K562 (cell line): Measurements from ENCODE around the gene SPON1. TPM values are rescaled to one million over a fixed set of nuclear protein-coding genes. Genes with fewer than 3 reads are reported as not detected.

Experiments used
- CBX5 ChIP-seq: IDR thresholded peaks from 2 replicates; pipeline ENCODE4 v1.6.1; 2014; ENCODE audit warnings: low read depth, borderline replicate concordance
- CREBBP ChIP-seq: IDR thresholded peaks from one replicate; pipeline ENCODE4 v1.6.1; 2012; ENCODE audit warnings: low read depth, mild to moderate bottlenecking, control low read depth, inconsistent platforms, low read length
- DMBX1 ChIP-seq: fragments of 250-450 bp; sonication (Bioruptor Pico); IDR thresholded peaks from 2 replicates; pipeline ENCODE4 v1.8.0; 2022; ENCODE audit warnings: inconsistent platforms, mild to moderate bottlenecking, moderate library complexity, borderline replicate concordance
- DPF2 ChIP-seq: fragments of 450-650 bp; IDR thresholded peaks from 2 replicates; pipeline ENCODE4 v1.6.1; 2016
- FOXP1 ChIP-seq: sonication (generic); formaldehyde crosslinking; IDR thresholded peaks from 2 replicates; pipeline ENCODE4 v1.8.0; 2022; ENCODE audit warnings: mild to moderate bottlenecking, missing genetic modification reagents
- GABPB2 ChIP-seq: fragments of 250-450 bp; sonication (Bioruptor Pico); conservative IDR thresholded peaks from 2 replicates; pipeline ENCODE4 v1.5.1; 2021; ENCODE audit warnings: mild to moderate bottlenecking
- MAFG ChIP-seq: fragments of 450-650 bp; conservative IDR thresholded peaks from 2 replicates; pipeline ENCODE4 v1.6.1; 2016; ENCODE audit warnings: missing genetic modification characterization, missing compliant biosample characterization
- NFRKB ChIP-seq: fragments of 450-650 bp; IDR thresholded peaks from 2 replicates; pipeline ENCODE4 v1.6.1; 2016; ENCODE audit warnings: low read depth
- PHF20 ChIP-seq: fragments of 450-650 bp; IDR thresholded peaks from 2 replicates; pipeline ENCODE4 v1.6.1; 2018; ENCODE audit not compliant: partially characterized antibody
- RCOR1 ChIP-seq, 2 experiments: IDR thresholded peaks; 2 replicates each; pipeline ENCODE4 v1.6.1; 2012; ENCODE audit warnings: low read depth in 2 of 2, low read length in 2 of 2, borderline replicate concordance in 1 of 2, improper control_type of control experiment in 1 of 2
- SIN3A ChIP-seq, 2 experiments: fragments of 150-350 bp in 1 of 2; IDR thresholded peaks; 2 replicates each; pipeline ENCODE4 v1.6.1; 2011 to 2016; ENCODE audit warnings: borderline replicate concordance in 2 of 2, low read depth in 2 of 2, low read length in 2 of 2, mild to moderate bottlenecking in 2 of 2, moderate library complexity in 2 of 2; ENCODE audit not compliant: control insufficient read depth in 1 of 2
- STAT5A ChIP-seq: IDR thresholded peaks from 2 replicates; pipeline ENCODE4 v1.6.1; 2012; ENCODE audit warnings: low read length, inconsistent platforms, borderline replicate concordance
- TRIM24 ChIP-seq, 2 experiments: fragments of 450-650 bp; IDR thresholded peaks; 2 replicates each; pipeline ENCODE4 v1.6.1; 2016
- ZBTB7A ChIP-seq: IDR thresholded peaks from 2 replicates; pipeline ENCODE4 v1.6.1; 2011; ENCODE audit warnings: low read depth, mild to moderate bottlenecking, low read length, moderate library complexity, borderline replicate concordance; ENCODE audit not compliant: control insufficient read depth
- ZFP1 ChIP-seq: fragments of 450-650 bp; formaldehyde crosslinking; IDR thresholded peaks from 2 replicates; pipeline ENCODE4 v1.4.0; 2020; ENCODE audit warnings: mild to moderate bottlenecking, mixed read lengths
- ZFP36 ChIP-seq: fragments of 150-350 bp; IDR thresholded peaks from 2 replicates; pipeline ENCODE4 v1.6.1; 2018; ENCODE audit warnings: low read length, low read depth; ENCODE audit not compliant: partially characterized antibody
- ZHX1 ChIP-seq: fragments of 150-350 bp; conservative IDR thresholded peaks from 2 replicates; pipeline ENCODE4 v1.6.1; 2014; ENCODE audit warnings: low read length
- ZNF134 ChIP-seq: fragments of 250-450 bp; sonication (Bioruptor Pico); conservative IDR thresholded peaks from 2 replicates; pipeline ENCODE4 v1.4.0; 2020
- ZNF175 ChIP-seq: fragments of 200-800 bp; sonication (Bioruptor generic); IDR thresholded peaks from 2 replicates; pipeline ENCODE4 v1.6.1; 2016; ENCODE audit warnings: low read depth, mild to moderate bottlenecking, missing genetic modification characterization, missing compliant biosample characterization
- ZNF384 ChIP-seq: IDR thresholded peaks from 2 replicates; pipeline ENCODE4 v1.6.1; 2012; ENCODE audit warnings: low read depth, low read length, improper control_type of control experiment
- ZNF408 ChIP-seq: fragments of 250-450 bp; sonication (Bioruptor Pico); IDR thresholded peaks from 2 replicates; pipeline ENCODE4 v1.4.0; 2020; ENCODE audit warnings: low read depth, mild to moderate bottlenecking, moderate library complexity
- ZNF75A ChIP-seq: fragments of 450-650 bp; formaldehyde crosslinking; IDR thresholded peaks from 2 replicates; pipeline ENCODE4 v1.4.0; 2020; ENCODE audit warnings: mild to moderate bottlenecking
- polyA plus RNA-seq, 8 experiments: library from polyadenylated mRNA; depleted of rRNA in 4 of 8; stranded (reverse) in 5 of 8; unstranded in 3 of 8; fragments of >200 nt; fragmentation: Nextera tagmentation in 2 of 8; fragmentation: Illumina TruSeq in 1 of 8; extraction: Ambion mirVana in 2 of 8; extraction: Trizol in 1 of 8; gene quantifications; 2 replicates each; pipeline versions ENCODE4 v1.2.1 to v1.2.3, GENCODE V29; 2011 to 2014; ENCODE audit warnings: inconsistent platforms in 1 of 8, missing spikeins in 1 of 8
- total RNA-seq, 7 experiments: library from RNA; depleted of rRNA in 6 of 7; stranded (reverse); fragments of >200 nt in 6 of 7; fragmentation: Illumina TruSeq in 2 of 7; extraction: Trizol in 2 of 7; gene quantifications; 2 replicates each; pipeline versions ENCODE4 v1.2.1 to v1.2.3, GENCODE V29; 2011 to 2021; ENCODE audit warnings: low replicate concordance in 1 of 7
- TF ChIP-seq, protein P1 (sequence below): sonication (generic); formaldehyde crosslinking; IDR thresholded peaks from 2 replicates; pipeline ENCODE4 v1.9.0; 2022; ENCODE audit warnings: mild to moderate bottlenecking, missing genetic modification reagents
- TF ChIP-seq, protein P2 (sequence below): fragments of 250-450 bp; sonication (Bioruptor Pico); IDR thresholded peaks from 2 replicates; pipeline ENCODE4 v1.5.0; 2021

Gene SPON1
- total and polyA plus RNA-seq, 9 of the 15 experiments (the other 6 are each of a cell fraction or from before 2014, with no cell fraction given), result 0.04 to 0.06 TPM; not detected in 7

DNA sequence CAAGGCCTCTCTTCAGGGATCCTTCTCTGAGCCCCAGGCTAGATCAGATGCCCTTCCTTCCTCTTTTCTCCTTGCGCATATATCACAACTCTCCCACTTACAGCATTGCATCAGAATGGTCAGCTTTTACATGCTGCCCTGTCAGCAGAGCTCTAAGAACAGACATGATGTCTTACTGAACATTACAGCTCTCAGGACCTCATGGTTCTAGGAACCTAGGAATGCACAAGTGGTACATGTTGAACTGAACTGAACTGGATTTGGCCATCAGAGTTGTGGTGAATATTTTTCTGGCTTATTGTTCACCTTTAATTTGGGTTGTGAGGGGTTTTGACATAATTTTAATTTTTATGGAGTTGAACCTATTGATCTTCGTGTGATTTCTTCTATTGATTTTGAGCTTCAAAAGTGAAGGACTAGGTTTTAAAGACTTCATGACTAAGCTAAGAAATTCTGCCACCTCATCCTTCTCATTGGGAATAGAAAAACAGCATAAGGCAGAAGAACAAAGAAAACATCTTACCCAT lies 37.7 kb upstream of the SPON1 start (continued):
- TF ChIP-seq, protein P1, sequence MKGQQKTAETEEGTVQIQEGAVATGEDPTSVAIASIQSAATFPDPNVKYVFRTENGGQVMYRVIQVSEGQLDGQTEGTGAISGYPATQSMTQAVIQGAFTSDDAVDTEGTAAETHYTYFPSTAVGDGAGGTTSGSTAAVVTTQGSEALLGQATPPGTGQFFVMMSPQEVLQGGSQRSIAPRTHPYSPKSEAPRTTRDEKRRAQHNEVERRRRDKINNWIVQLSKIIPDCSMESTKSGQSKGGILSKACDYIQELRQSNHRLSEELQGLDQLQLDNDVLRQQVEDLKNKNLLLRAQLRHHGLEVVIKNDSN (CRISPR knock-in tag), result no peak
- TF ChIP-seq TRIM24 (IDR thresholded peaks at IDR 0.05) (peak in 1 of 2 experiments; percentile 59; a peak in 1 of 4 replicates), ZNF134 (CRISPR knock-in tag) (no peak), STAT5A (no peak), ZFP36 (no peak), FOXP1 (CRISPR knock-in tag) (no peak), CBX5 (no peak), ZNF75A (CRISPR knock-in tag) (0 out of 2 replicates have a peak, but pooled peaks have one; percentile 51), SIN3A (IDR thresholded peaks at IDR 0.05; ENCODE audit: borderline replicate concordance in 2 of 2, control insufficient read depth in 1 of 2, low read depth in 2 of 2, low read length in 2 of 2) (no peak), DPF2 (no peak), MAFG (peak; percentile 51; the same call in 1 of the 2 replicates), ZBTB7A (no peak), ZNF408 (CRISPR knock-in tag) (no peak), DMBX1 (CRISPR knock-in tag) (no peak; the same call in 1 of the 2 replicates), ZNF175 (CRISPR knock-in tag) (peak; percentile 65; the same call in 1 of the 2 replicates), ZNF384 (no peak), ZHX1 (no peak), ZFP1 (CRISPR knock-in tag) (no peak), PHF20 (no peak), RCOR1 (IDR thresholded peaks at IDR 0.05; ENCODE audit: borderline replicate concordance in 1 of 2, low read depth in 2 of 2, low read length in 2 of 2) (peak in 1 of 2 experiments; percentile 43; a peak in 1 of 4 replicates), NFRKB (peak; percentile 61; the same call in 1 of the 2 replicates), CREBBP (no peak), GABPB2 (CRISPR knock-in tag) (no peak)
- TF ChIP-seq, protein P2, sequence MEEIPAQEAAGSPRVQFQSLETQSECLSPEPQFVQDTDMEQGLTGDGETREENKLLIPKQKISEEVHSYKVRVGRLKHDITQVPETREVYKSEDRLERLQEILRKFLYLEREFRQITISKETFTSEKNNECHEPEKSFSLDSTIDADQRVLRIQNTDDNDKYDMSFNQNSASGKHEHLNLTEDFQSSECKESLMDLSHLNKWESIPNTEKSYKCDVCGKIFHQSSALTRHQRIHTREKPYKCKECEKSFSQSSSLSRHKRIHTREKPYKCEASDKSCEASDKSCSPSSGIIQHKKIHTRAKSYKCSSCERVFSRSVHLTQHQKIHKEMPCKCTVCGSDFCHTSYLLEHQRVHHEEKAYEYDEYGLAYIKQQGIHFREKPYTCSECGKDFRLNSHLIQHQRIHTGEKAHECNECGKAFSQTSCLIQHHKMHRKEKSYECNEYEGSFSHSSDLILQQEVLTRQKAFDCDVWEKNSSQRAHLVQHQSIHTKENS, result no peak
